NCI-H774 (cell line): ENCODE data around the gene CTSA.
"Not testable (repeated sequence)": the region's sequence is repeated elsewhere in the genome, so short reads cannot be mapped to it uniquely, and the experiment has no call there.

Experiments
- DNase-seq: peaks from one replicate; lab custom pipeline; 2025; lab: John Stamatoyannopoulos, UW

The CTSA gene

GRCh38 chr20:45918182-45918737 is 27.1 kb downstream of the CTSA start:
- no peak for DNase-seq

- DNase-seq = no peak
These were observed 27.8 kb downstream of the CTSA start for GRCh38 chr20:45918779-45919537.

GRCh38 chr20:45919542-45920399 is 28.6 kb downstream of the CTSA start:
- peak; percentile 3 for DNase-seq

- DNase-seq = no peak
These were observed 29.6 kb downstream of the CTSA start for GRCh38 chr20:45920462-45921336.

- no peak for DNase-seq
These were observed 30.4 kb downstream of the CTSA start for GRCh38 chr20:45921337-45922189.

GRCh38 chr20:45924391-45925261 is 33.5 kb downstream of the CTSA start:
- DNase-seq = no peak

- DNase-seq = no peak
These were observed 34.8 kb downstream of the CTSA start for GRCh38 chr20:45925821-45926506.

GRCh38 chr20:45926731-45927070 is 35.6 kb downstream of the CTSA start:
- DNase-seq = no peak

- DNase-seq = no peak
These were observed 36.1 kb downstream of the CTSA start for GRCh38 chr20:45927071-45927878.

- DNase-seq = not testable (repeated sequence)
These were observed 40.5 kb downstream of the CTSA start for GRCh38 chr20:45931680-45932079.

GRCh38 chr20:45933266-45934045 is 42.3 kb downstream of the CTSA start:
- peak; percentile 59 for DNase-seq

- DNase-seq = peak; percentile 56
These were observed 43.0 kb downstream of the CTSA start for GRCh38 chr20:45934046-45934585.

- peak; percentile 96 for DNase-seq
These were observed 43.7 kb downstream of the CTSA start, which contains the start of gene PCIF1 for GRCh38 chr20:45934586-45935415. Gene PCIF1, plus strand, starts transcription at chr20:45934683. Its CDS starts 4,317 bp downstream, at chr20:45939000.

- DNase-seq = no peak
These were observed 44.4 kb downstream of the CTSA start for GRCh38 chr20:45935416-45936046.

GRCh38 chr20:45937765-45938164 is 46.6 kb downstream of the CTSA start:
- DNase-seq = no peak
